H1 (cell line): ENCODE measurements around the gene WNT2. TPM values are rescaled to one million over a fixed set of nuclear protein-coding genes. Genes with fewer than 3 reads are reported as not detected.

Source experiments
- CTCF ChIA-PET: fragments of 300-600 bp; sonication (Branson Sonifier 250); formaldehyde crosslinking; loops from one replicate; lab custom pipeline; 2021; ENCODE audit not compliant: partially characterized antibody; lab: Charles Lee
- POLR2A ChIA-PET: fragments of 300-600 bp; sonication (Branson Sonifier 250); formaldehyde crosslinking; loops from one replicate; lab custom pipeline; 2021; ENCODE audit warnings: inconsistent platforms; ENCODE audit not compliant: partially characterized antibody; lab: Charles Lee
- DNase-seq, 2 experiments: peaks; one replicate each; pipeline versions ENCODE4 v3.0.0 to v3.0.0-alpha.2; 2010 to 2022; ENCODE audit warnings: low spot score in 2 of 2, low read depth in 1 of 2, mixed read lengths in 1 of 2
- FAIRE-seq: peaks from 2 replicates; lab custom pipeline; 2011; peaks lifted over from hg19 to GRCh38; lab: Jason Lieb, UNC
- H2AFZ ChIP-seq: 2 replicates; pipeline ENCODE4 v1.8.1; 2012; ENCODE audit warnings: low read length, inconsistent platforms
- H2AK5ac ChIP-seq: 2 replicates; pipeline ENCODE4 v1.6.1; 2013; ENCODE audit warnings: low read depth, low read length
- H2BK120ac ChIP-seq: replicated peaks from 2 replicates; pipeline ENCODE3; 2013; ENCODE audit warnings: low read depth, low read length, inconsistent platforms
- H2BK12ac ChIP-seq: 2 replicates; pipeline ENCODE4 v1.6.1; 2013; ENCODE audit warnings: low read depth, low read length
- H2BK15ac ChIP-seq: 2 replicates; pipeline ENCODE4 v1.6.1; 2013; ENCODE audit warnings: low read length
- H2BK20ac ChIP-seq: 2 replicates; pipeline ENCODE4 v1.6.1; 2013; ENCODE audit warnings: low read length
- H2BK5ac ChIP-seq: 2 replicates; pipeline ENCODE4 v1.6.1; 2013; ENCODE audit warnings: low read depth, low read length
- H3K14ac ChIP-seq: 2 replicates; pipeline ENCODE4 v1.6.1; 2013; ENCODE audit warnings: inconsistent platforms; ENCODE audit not compliant: insufficient read length
- H3K18ac ChIP-seq: 2 replicates; pipeline ENCODE4 v1.6.1; 2013; ENCODE audit warnings: low read length; ENCODE audit errors: extremely low read depth
- H3K23ac ChIP-seq: 2 replicates; pipeline ENCODE4 v1.6.1; 2013; ENCODE audit warnings: inconsistent platforms; ENCODE audit not compliant: insufficient read length
- H3K23me2 ChIP-seq: 2 replicates; pipeline ENCODE4 v1.6.1; 2013; ENCODE audit warnings: low read depth, low read length
- H3K27ac ChIP-seq: 2 replicates; pipeline ENCODE4 v1.6.1; 2011; ENCODE audit warnings: low read depth, low read length, inconsistent platforms
- H3K27me3 ChIP-seq, 4 experiments: replicated peaks in 1 of 4; 1 replicate in 1 of 4; 2 replicates in 3 of 4; pipeline versions ENCODE4 v1.6.1 to v1.8.1; 2011 to 2013; ENCODE audit warnings: low read length in 3 of 4, mild to moderate bottlenecking in 3 of 4, inconsistent platforms in 2 of 4, mixed read lengths in 2 of 4, moderate library complexity in 1 of 4; ENCODE audit not compliant: control insufficient read depth in 3 of 4, insufficient read depth in 3 of 4; ENCODE audit errors: extremely low read depth in 1 of 4
- H3K36me3 ChIP-seq, 4 experiments: 2 replicates each; pipeline versions ENCODE4 v1.6.1 to v1.8.1; 2011 to 2013; ENCODE audit warnings: mild to moderate bottlenecking in 4 of 4, low read length in 3 of 4, moderate library complexity in 2 of 4, control low read depth in 1 of 4, inconsistent platforms in 1 of 4; ENCODE audit not compliant: insufficient read depth in 4 of 4, control insufficient read depth in 2 of 4
- H3K4ac ChIP-seq: replicated peaks from 2 replicates; pipeline ENCODE3; 2013; ENCODE audit warnings: low read length, low read depth, mixed read lengths, inconsistent platforms; ENCODE audit not compliant: insufficient read length
- H3K4me1 ChIP-seq, 4 experiments: replicated peaks in 1 of 4; 1 replicate in 1 of 4; 2 replicates in 3 of 4; pipeline versions ENCODE4 v1.6.1 to v1.8.1; 2011 to 2013; ENCODE audit warnings: low read length in 3 of 4, inconsistent platforms in 2 of 4, mixed read lengths in 1 of 4; ENCODE audit not compliant: insufficient read depth in 4 of 4, control insufficient read depth in 3 of 4
- H3K4me2 ChIP-seq, 2 experiments: 2 replicates each; pipeline versions ENCODE4 v1.6.1 to v1.8.1; 2011 to 2013; ENCODE audit warnings: low read depth in 2 of 2, low read length in 2 of 2, control low read depth in 1 of 2, inconsistent platforms in 1 of 2, mild to moderate bottlenecking in 1 of 2; ENCODE audit not compliant: insufficient read depth in 1 of 2
- H3K4me3 ChIP-seq, 4 experiments: fragments of 200-600, 300-600 bp in 1 of 4; sonication (generic), shearing (Covaris generic), sonication (Bioruptor Twin) in 1 of 4; 2 replicates each; pipeline versions ENCODE4 v1.5.1 to v1.8.1; 2011 to 2016; ENCODE audit warnings: low read length in 4 of 4, low read depth in 3 of 4, control low read depth in 2 of 4, inconsistent platforms in 2 of 4, mild to moderate bottlenecking in 2 of 4, mixed read lengths in 1 of 4, moderate library complexity in 1 of 4; ENCODE audit not compliant: insufficient read depth in 2 of 4; ENCODE audit errors: extremely low read depth in 1 of 4
- H3K56ac ChIP-seq: replicated peaks from 2 replicates; pipeline ENCODE3; 2013; ENCODE audit warnings: low read depth, mild to moderate bottlenecking, mixed read lengths, low read length, inconsistent platforms; ENCODE audit not compliant: insufficient read length
- H3K79me1 ChIP-seq: 2 replicates; pipeline ENCODE4 v1.6.1; 2013; ENCODE audit warnings: low read depth, low read length, control low read depth
- H3K79me2 ChIP-seq, 2 experiments: 2 replicates each; pipeline versions ENCODE4 v1.6.1 to v1.8.1; 2012 to 2013; ENCODE audit warnings: low read length in 2 of 2, mild to moderate bottlenecking in 2 of 2, inconsistent platforms in 1 of 2; ENCODE audit not compliant: insufficient read depth in 2 of 2, control insufficient read depth in 1 of 2
- H3K9ac ChIP-seq, 4 experiments: replicated peaks in 1 of 4; 1 replicate in 1 of 4; 2 replicates in 3 of 4; pipeline versions ENCODE4 v1.6.1 to v1.8.1; 2011 to 2013; ENCODE audit warnings: low read depth in 3 of 4, low read length in 3 of 4, control low read depth in 2 of 4, mild to moderate bottlenecking in 2 of 4, moderate library complexity in 2 of 4, inconsistent platforms in 1 of 4; ENCODE audit errors: extremely low read depth in 1 of 4
- H3K9me3 ChIP-seq, 2 experiments: 2 replicates each; pipeline versions ENCODE4 v1.6.1 to v1.8.1; 2012 to 2013; ENCODE audit warnings: mild to moderate bottlenecking in 2 of 2, moderate library complexity in 2 of 2, control low read depth in 1 of 2, inconsistent platforms in 1 of 2, low read depth in 1 of 2, low read length in 1 of 2, mixed read lengths in 1 of 2; ENCODE audit not compliant: insufficient read depth in 2 of 2
- H4K20me1 ChIP-seq, 2 experiments: replicated peaks in 1 of 2; 2 replicates each; pipeline versions ENCODE3 to v1.8.1; 2011 to 2013; ENCODE audit warnings: inconsistent platforms in 2 of 2, low read length in 2 of 2, mild to moderate bottlenecking in 1 of 2; ENCODE audit not compliant: insufficient read depth in 2 of 2, control insufficient read depth in 1 of 2
- H4K5ac ChIP-seq: 2 replicates; pipeline ENCODE4 v1.6.1; 2013; ENCODE audit warnings: low read length, low read depth, mixed read lengths, inconsistent platforms; ENCODE audit not compliant: insufficient read length
- H4K8ac ChIP-seq: 2 replicates; pipeline ENCODE4 v1.8.0; 2013; ENCODE audit warnings: mild to moderate bottlenecking, moderate library complexity, low read length, inconsistent platforms; ENCODE audit not compliant: insufficient read depth; ENCODE audit errors: extremely low read depth
- H4K91ac ChIP-seq: replicated peaks from 2 replicates; pipeline ENCODE3; 2013; ENCODE audit warnings: low read length, mixed read lengths, inconsistent platforms; ENCODE audit not compliant: insufficient read length
- ASH2L ChIP-seq: fragments of 200-600, 300-600 bp; sonication (generic); IDR thresholded peaks from one replicate; pipeline ENCODE4 v1.7.1; 2017; ENCODE audit warnings: low read length
- CTBP2 ChIP-seq: IDR thresholded peaks from 2 replicates; pipeline ENCODE4 v1.7.0; 2011; ENCODE audit warnings: borderline replicate concordance, mild to moderate bottlenecking, moderate library complexity, mixed read lengths, low read length; ENCODE audit not compliant: insufficient read depth, insufficient read length
- EP300 ChIP-seq, 2 experiments: IDR thresholded peaks; 1 replicate in 1 of 2; 2 replicates in 1 of 2; pipeline ENCODE4 v1.6.1; 2011 to 2012; ENCODE audit warnings: low read depth in 2 of 2, low read length in 2 of 2, mild to moderate bottlenecking in 2 of 2, borderline replicate concordance in 1 of 2, inconsistent platforms in 1 of 2, moderate library complexity in 1 of 2
- FOSL1 ChIP-seq: IDR thresholded peaks from 2 replicates; pipeline ENCODE4 v1.6.1; 2011; ENCODE audit warnings: mild to moderate bottlenecking, low read depth, low read length, moderate library complexity; ENCODE audit not compliant: insufficient read depth
- GTF2F1 ChIP-seq: IDR thresholded peaks from 2 replicates; pipeline ENCODE4 v1.6.1; 2012; ENCODE audit warnings: low read depth, low read length, improper control_type of control experiment, borderline replicate concordance
- KDM5A ChIP-seq: fragments of 200-600 bp; IDR thresholded peaks from 2 replicates; pipeline ENCODE4 v1.7.1; 2012; ENCODE audit warnings: mild to moderate bottlenecking, low read length, inconsistent platforms, mixed read lengths
- NRF1 ChIP-seq: IDR thresholded peaks from 2 replicates; pipeline ENCODE4 v1.6.1; 2011; ENCODE audit warnings: mild to moderate bottlenecking, low read depth, low read length, improper control_type of control experiment
- POLR2A ChIP-seq, 2 experiments: IDR thresholded peaks; 1 replicate in 1 of 2; 2 replicates in 1 of 2; pipeline ENCODE4 v1.6.1; 2011; ENCODE audit warnings: low read depth in 2 of 2, low read length in 2 of 2, mild to moderate bottlenecking in 2 of 2; ENCODE audit errors: control extremely low read depth in 1 of 2
- SIN3A ChIP-seq, 2 experiments: IDR thresholded peaks in 1 of 2; conservative IDR thresholded peaks in 1 of 2; 2 replicates each; pipeline ENCODE4 v1.6.1; 2011 to 2012; ENCODE audit warnings: low read length in 2 of 2, improper control_type of control experiment in 1 of 2, low read depth in 1 of 2, mild to moderate bottlenecking in 1 of 2
- SP2 ChIP-seq: IDR thresholded peaks from 2 replicates; pipeline ENCODE4 v1.6.1; 2012; ENCODE audit warnings: mild to moderate bottlenecking, low read length, inconsistent platforms
- SUZ12 ChIP-seq: fragments of 200-600 bp; sonication (generic); IDR thresholded peaks from 2 replicates; pipeline ENCODE4 v1.6.1; 2012; ENCODE audit warnings: mild to moderate bottlenecking, inconsistent platforms, low read length, moderate library complexity, mixed read lengths
- TAF1 ChIP-seq: IDR thresholded peaks from 2 replicates; pipeline ENCODE4 v1.6.1; 2011; ENCODE audit warnings: mild to moderate bottlenecking, low read depth, low read length
- USF2 ChIP-seq: IDR thresholded peaks from 2 replicates; pipeline ENCODE4 v1.6.1; 2011; ENCODE audit warnings: low read length, improper control_type of control experiment
- ZNF274 ChIP-seq: IDR thresholded peaks from 2 replicates; pipeline ENCODE4 v1.7.0; 2012; ENCODE audit warnings: low read length, borderline replicate concordance; ENCODE audit errors: extremely low read depth
- WGBS, 2 experiments: shearing (Covaris generic) in 1 of 2; methylation state at CpG; one replicate each; pipeline versions ENCODE4 v1.1.6 to v1.1.7; 2013 to 2015; ENCODE audit warnings: low lambda C conversion rate in 2 of 2, mixed read lengths in 2 of 2, inconsistent platforms in 1 of 2, low coverage in 1 of 2, missing lambda C conversion rate in 1 of 2; ENCODE audit not compliant: insufficient replicate concordance in 2 of 2, insufficient coverage in 1 of 2, insufficient read length in 1 of 2; ENCODE audit errors: extremely low coverage in 1 of 2, missing lambda C conversion rate in 1 of 2; 5-methylcytosine and 5-hydroxymethylcytosine counted together
- polyA plus RNA-seq, 7 experiments: library from polyadenylated mRNA; depleted of rRNA in 3 of 7; stranded (reverse) in 5 of 7; unstranded in 2 of 7; fragments of >200 nt in 5 of 7; fragments of 200-250 nt in 2 of 7; gene quantifications; 1 replicate in 5 of 7; 2 replicates in 1 of 7; 4 replicates in 1 of 7; pipeline versions ENCODE4 v1.2.1 to v1.2.3, GENCODE V29; 2011 to 2013; ENCODE audit warnings: missing spikeins in 2 of 7, mixed read lengths in 2 of 7
- total RNA-seq: library from RNA; stranded (reverse); fragmentation: NEBNext Ultra II Directional; extraction: Animal tissue kit (Norgen Biotek cat#: 25700); gene quantifications from 2 replicates; pipeline ENCODE4 v1.2.1, GENCODE V29; 2021

The WNT2 gene
- total and polyA plus RNA-seq, 2 of the 8 experiments (the other 6 are each of a cell fraction or from before 2014, with no cell fraction given) = not detected

GRCh38 chr7:117273325-117273724 lies 49.5 kb downstream of the WNT2 start:
- no peak overlapping the region for H3K9ac ChIP-seq
- no peaks in the 10 kb centered on the region for H3K23me2 ChIP-seq
- H3K4me2 ChIP-seq = no peak overlapping the region
- H3K27ac ChIP-seq = no peak overlapping the region
- H4K8ac ChIP-seq = no peak overlapping the region
- H3K4me1 ChIP-seq = no peaks in the 10 kb centered on the region
- H4K20me1 ChIP-seq = no peaks in the 10 kb centered on the region
- H3K79me2 ChIP-seq = no peaks in the 10 kb centered on the region
- H4K5ac ChIP-seq = no peak overlapping the region
- H2BK120ac ChIP-seq = no peak overlapping the region
- CTCF ChIA-PET = interaction anchor here (0.6 to 2.6 kb wide), 3 partner anchors 19 to 60 kb away, joined by 3 to 9 read pairs (median 3); no protein-coding TSS in a partner anchor
- WGBS, 2 experiments = 71% methylated on average over 2 of the region's 2 CpGs; no CpG with 5 or more reads in 1 of the 2 experiments
- no peak overlapping the region for H2BK15ac ChIP-seq
- no peak overlapping the region for H2BK12ac ChIP-seq
- no peak overlapping the region for H2AFZ ChIP-seq
- H2AK5ac ChIP-seq = no peak overlapping the region
- H4K91ac ChIP-seq = no peak overlapping the region
- no peak overlapping the region for H3K14ac ChIP-seq
- no peak for FAIRE-seq
- POLR2A ChIA-PET = no interaction called here
- no peaks in the 10 kb centered on the region for H3K9me3 ChIP-seq
- H3K23ac ChIP-seq = no peak overlapping the region
- H2BK5ac ChIP-seq = no peak overlapping the region
- no peaks in the 10 kb centered on the region; a peak in 1 of 7 replicates for H3K27me3 ChIP-seq
- H3K56ac ChIP-seq = no peak overlapping the region
- H3K18ac ChIP-seq = no peak overlapping the region
- H2BK20ac ChIP-seq = no peak overlapping the region
- no peaks in the 10 kb centered on the region for H3K36me3 ChIP-seq
- DNase-seq = no peak
- H3K4ac ChIP-seq = no peak overlapping the region
- H3K79me1 ChIP-seq = no peaks in the 10 kb centered on the region
- H3K4me3 ChIP-seq = no peak overlapping the region
- no peak for TF ChIP-seq ASH2L
- no peak for TF ChIP-seq POLR2A (IDR thresholded peaks at IDR 0.05; ENCODE audit: control extremely low read depth in 1 of 2, low read depth in 2 of 2, low read length in 2 of 2)
- no peak for TF ChIP-seq KDM5A
- no peak for TF ChIP-seq CTBP2
- no peak for TF ChIP-seq FOSL1
- no peak for TF ChIP-seq SIN3A (conservative IDR thresholded peaks at IDR 0.05 in 1 of 2, IDR thresholded peaks at IDR 0.05 in 1 of 2; ENCODE audit: low read depth in 1 of 2, low read length in 2 of 2)
- no peak for TF ChIP-seq SUZ12
- no peak for TF ChIP-seq USF2
- TF ChIP-seq SP2 = no peak
- no peak for TF ChIP-seq NRF1
- TF ChIP-seq GTF2F1 = no peak
- TF ChIP-seq TAF1 = no peak
- TF ChIP-seq EP300 (IDR thresholded peaks at IDR 0.05; ENCODE audit: borderline replicate concordance in 1 of 2, low read depth in 2 of 2, low read length in 2 of 2) = no peak
- no peak for TF ChIP-seq ZNF274
